DMS153 treated with DMSO at 0.1 percent for 48 hours (cell line): Measurements from ENCODE around the gene NCAM2.

Experiments used
- DNase-seq: peaks from one replicate; lab custom pipeline; 2025; ENCODE audit not compliant: unreplicated experiment; lab: John Stamatoyannopoulos, UW

NCAM2 gene

GRCh38 chr21:21406921-21407320 is 408.7 kb downstream of the NCAM2 start:
- DNase-seq: no peak

DNA sequence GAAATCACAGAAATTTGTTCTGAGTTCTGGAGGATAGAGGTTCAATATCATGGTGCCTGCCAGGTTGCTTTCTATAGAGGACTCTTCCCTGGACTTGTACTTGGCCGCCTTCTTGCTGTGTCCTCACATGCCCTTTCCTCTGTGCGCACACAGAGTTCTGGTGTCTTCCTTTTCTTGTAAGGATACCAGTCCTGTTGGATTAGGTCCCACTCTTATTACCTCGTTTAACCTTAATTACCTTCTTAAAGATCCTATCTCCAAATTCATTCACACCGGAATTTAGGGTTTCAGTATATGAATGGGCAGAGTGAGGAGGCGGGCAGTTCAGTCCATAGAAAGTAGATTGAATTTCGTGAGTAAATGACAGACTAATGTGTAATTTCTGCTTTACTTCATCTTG is 413.9 kb downstream of the NCAM2 start:
- DNase-seq: no peak

GRCh38 chr21:21415741-21416140 is 417.5 kb downstream of the NCAM2 start:
- no peak for DNase-seq

DNA sequence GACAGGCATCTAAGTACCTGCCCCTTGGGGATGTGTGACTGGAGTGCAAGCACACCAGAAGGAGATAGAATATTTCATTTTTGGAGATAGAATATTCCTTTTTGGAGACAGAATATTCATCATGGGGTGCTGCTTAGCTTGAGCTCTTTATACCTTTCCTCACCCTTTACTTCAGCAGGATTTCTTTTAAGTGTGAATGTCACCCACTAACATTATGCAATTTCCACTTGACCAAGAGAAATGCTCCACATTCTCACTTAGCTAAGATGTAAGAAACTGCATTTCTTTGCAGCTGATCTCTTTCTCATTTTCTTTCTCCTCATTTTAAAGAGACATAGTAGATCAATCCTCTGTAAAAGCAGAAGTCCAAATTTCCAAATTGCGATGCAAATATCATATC is 436.7 kb downstream of the NCAM2 start:
- DNase-seq: no peak

DNA sequence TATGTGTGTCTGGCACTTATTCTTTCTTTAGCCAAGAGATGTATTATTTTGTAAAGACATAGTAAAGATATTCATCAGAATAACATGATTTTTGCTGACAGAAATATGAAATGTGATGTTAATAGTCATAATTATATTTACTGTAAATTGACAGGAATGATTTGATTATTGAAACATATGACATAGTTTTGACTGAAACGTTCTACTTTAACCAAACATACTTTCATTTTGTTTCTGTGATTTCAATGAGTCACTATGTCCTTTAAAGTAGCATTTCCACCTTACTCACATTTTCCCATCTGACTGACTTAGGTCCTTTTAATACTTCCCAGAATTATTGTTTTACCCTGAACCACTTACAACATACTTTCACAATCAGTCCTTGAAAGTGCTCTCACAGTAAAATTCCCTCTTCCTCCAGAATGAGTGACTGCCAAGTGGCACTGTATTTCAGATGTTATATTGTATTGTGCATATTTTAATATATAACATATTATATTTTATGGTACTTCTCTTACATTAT is 437.9 kb downstream of the NCAM2 start:
- no peak for DNase-seq

DNA sequence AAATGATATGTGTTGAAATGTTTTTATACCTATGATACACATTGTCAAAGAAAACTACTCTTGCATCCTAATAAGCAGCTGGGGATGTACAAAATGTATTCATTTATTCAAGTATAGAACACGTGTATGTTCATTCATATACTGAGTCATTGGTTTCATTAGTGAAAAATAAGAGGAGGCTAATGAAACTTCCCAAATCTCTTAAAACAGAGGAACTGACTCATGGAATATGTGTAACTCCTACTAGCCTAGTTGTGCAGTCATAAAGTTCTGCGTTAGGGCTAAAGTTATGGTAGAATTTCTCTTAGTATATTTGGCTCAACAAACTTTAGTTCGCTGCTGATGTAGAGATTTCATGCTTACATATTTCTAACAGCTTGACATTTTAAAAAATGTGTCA is 441.6 kb downstream of the NCAM2 start:
- no peak for DNase-seq

DNA sequence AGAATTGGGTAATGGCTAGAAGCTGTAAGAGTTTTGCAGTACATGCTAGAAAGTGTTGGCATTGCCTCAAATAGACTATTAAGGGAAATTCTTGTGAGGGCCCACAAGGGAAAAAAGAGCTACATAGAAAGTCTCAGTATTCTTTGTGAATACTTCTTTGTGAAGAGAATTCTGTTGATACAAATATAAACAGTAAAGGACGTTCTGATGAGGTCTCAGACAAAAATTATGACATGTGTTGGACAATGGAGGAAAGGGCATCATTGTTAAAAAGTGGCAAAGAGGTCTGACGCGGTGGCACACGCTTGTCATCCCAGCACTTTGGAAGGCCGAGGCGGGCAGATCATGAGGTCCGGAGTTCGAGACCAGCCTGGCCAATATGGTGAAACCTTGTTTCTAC is 458.9 kb downstream of the NCAM2 start:
- no peak for DNase-seq

DNA sequence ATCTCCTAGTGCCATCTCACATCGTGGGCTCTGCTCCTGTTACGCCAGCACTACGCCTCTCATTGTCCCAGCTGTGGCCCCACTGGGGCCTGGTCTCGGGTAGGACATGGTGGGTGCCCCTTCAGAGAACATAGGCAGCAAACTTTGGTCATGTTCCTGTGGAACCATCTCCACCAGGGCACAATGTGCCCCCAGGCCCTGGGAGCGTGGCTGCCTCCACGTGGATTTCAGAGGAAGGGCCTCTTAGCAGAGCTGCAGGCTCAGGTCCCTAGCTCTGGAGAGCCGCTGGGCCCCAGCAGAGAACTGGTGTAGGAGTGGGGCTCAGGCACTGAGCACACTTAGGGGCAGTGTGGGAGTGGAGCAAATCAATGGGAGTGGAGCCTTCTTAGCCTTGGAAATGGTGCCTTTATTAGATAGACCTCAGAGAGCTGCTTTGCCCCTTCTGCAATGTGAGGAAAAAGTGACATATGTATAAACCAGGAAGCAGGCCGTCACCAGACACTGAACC is 460.0 kb downstream of the NCAM2 start:
- DNase-seq: no peak

DNA sequence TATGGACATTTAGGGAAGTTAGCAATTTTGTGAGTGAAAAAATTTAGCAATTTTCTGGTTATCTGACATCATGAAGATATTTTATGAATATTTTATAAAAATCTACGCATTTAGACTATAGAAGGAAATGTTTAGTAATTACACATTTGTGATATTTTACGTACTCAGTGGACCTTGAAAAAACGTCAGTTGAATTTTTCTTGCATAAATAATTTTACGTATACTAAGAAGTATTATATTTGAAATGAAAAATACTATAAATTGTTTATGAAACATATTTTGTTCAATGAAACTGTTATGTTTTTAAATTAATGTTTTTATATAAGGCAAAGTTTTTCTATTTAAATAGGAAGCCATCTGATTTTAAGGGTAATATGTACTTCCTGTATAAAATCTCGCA is 462.8 kb downstream of the NCAM2 start:
- DNase-seq: no peak

DNA sequence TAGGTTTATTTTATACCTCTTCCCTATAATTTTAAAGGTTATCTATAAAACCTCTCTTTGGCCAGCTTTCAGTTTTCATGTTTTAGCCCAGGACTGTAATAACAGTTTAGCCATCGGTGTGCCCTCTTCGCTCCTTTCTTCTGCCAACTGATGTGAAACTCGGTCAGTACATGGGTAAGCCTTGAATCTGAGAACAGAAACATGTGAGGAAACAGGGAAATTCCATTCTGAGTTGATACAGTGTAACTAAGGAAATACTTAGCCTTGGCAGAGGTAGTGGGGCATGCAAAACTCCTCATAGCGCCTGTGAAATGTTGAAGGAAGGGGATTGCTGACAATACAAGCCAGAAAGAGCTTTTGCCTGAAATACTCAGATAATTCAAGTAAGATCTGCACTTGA is 465.2 kb downstream of the NCAM2 start:
- no peak for DNase-seq

DNA sequence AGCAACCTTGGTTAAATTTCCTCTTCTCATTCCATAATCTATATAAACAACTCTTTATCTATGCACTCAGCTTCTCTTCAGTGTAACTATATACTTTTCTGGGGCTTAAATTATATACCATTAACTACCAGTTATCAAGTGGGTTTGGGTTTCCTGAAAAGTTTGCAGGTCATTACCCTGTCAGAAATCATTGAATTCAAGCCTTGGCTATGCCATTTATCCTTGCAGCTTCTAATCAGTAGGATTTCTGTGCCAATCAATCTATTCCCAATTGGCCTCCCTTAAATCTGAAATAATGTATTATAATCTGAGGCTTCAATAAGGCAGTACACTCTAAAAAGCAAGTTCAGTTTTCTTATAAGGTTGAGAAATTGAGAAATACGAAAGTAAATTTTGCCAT is 466.5 kb downstream of the NCAM2 start:
- DNase-seq: no peak

DNA sequence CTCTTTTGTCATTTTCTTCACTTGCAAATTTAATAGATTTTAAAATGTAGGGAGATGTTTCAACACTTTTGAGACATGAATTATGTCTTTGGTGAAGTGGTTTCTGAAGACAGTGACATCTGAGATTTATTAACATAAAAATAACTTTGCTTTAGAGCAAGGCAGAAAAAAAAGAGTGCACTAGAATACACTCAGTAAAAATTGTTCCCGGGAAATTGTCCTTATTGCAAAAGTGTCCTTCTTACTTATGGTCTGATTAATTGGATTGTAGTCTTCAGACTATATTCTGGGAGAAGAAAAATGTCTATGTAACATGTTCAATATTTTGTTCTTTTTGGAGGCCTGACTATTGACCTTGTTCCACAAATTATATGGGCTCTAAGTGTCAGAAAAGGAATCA is 468.5 kb downstream of the NCAM2 start:
- DNase-seq: no peak

- DNase-seq: no peak
These were observed 469.8 kb downstream of the NCAM2 start for GRCh38 chr21:21468003-21468402.

- no peak for DNase-seq
These were observed 483.0 kb downstream of the NCAM2 start for GRCh38 chr21:21481239-21481638.

DNA sequence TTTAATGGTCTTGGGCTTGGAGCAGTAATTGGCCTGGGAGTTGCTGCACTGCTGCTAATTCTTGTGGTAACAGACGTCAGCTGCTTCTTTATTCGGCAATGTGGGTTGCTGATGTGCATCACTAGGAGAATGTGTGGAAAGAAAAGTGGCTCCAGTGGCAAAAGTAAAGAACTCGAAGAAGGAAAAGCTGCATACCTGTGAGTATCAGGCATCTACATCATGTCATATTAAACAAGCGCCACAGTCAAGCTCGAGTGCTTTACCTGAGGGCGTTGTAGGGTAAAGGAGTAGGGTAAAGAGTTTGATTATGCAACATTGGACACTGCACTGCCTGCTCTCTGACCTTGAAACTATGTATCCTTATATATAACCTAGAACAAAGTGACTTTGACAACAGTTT is 510.6 kb downstream of the NCAM2 start:
- no peak for DNase-seq

DNA sequence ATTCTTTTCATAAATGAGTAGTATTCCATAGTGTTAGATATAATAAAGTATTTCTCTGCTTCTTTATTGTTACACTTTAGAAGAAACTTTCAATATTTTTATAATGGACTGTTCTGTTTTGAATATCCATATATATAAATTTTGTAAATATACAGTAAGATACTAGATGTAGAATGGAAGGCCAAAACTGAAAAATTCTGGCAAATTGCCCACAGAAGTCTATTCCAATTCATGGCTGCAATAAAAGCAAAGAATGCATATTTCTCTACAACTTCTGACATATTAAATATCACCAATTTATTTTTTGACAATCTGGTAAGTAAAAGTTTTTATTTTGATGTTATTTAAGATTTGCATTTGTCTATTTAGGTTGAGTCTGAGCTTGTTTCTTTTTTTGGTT is 532.5 kb downstream of the NCAM2 start:
- DNase-seq: no peak

GRCh38 chr21:21547368-21547953 is 549.3 kb downstream of the NCAM2 start:
- no peak for DNase-seq

DNA sequence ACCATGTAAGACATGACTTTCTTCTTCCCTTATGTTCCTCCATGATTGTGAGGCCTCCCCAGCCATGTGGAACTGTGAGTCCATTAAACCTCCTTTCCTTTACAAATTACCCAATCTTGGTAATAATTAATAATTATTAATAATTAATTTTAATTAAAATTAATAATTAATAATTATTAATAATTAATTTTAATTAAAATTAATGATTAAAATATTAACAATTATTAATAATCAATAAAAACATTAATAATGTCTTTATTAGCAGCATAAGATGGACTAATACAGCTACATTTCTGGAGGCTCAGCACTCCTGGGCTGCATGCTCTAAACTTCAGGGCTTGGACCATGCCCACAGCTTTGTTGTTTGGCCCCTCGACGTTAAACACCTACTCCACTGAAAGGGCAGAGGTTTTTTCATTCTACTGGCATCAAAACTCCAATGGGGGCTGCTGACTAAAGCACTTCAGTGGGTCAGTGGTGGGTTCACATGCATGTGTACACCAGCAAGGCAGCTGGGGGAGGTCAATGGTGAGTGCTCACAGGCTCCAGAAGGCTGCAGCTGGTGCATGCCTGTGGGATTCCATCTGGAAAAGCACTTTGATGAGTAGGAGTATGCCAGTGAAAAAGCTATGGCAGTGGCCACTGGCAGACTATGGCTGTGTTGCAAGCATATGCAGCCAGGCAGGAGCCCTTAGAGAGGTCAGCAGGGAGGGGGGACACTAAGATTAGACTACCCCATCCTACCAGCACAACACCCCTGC is 561.3 kb downstream of the NCAM2 start:
- no peak for DNase-seq
